Measurements from ENCODE around the gene PIWIL1.

GRCh38 chr12:130421896-130422295 is 84.2 kb downstream of the PIWIL1 start:
- TF ChIP-seq POLR2A (IDR thresholded peaks at IDR 0.05; ENCODE audit: low read length) (no peak), GATA1 (IDR thresholded peaks at IDR 0.05; ENCODE audit: low read depth, low read length) (no peak)

Data from erythroblast (primary cell).